Epithelial cell of proximal tubule (primary cell): Measurements from ENCODE around the gene COBL. TPM values are rescaled to one million over a fixed set of nuclear protein-coding genes. Genes with fewer than 3 reads are reported as not detected.

Experiments
- DNase-seq: peaks from one replicate; pipeline ENCODE4 v3.0.0-alpha.2; 2011; ENCODE audit warnings: low read depth
- H3K4me3 ChIP-seq: 2 replicates; pipeline ENCODE4 v1.5.1; 2011; ENCODE audit warnings: low read depth, mild to moderate bottlenecking, low read length
- CTCF ChIP-seq: conservative IDR thresholded peaks from 2 replicates; pipeline ENCODE4 v1.5.1; 2012; ENCODE audit warnings: low read depth, mild to moderate bottlenecking, low read length
- total RNA-seq: library from RNA; depleted of rRNA; stranded (reverse); fragments of >200 nt; gene quantifications from 2 replicates; pipeline ENCODE4 v1.2.3, GENCODE V29; 2015

COBL gene
- total RNA-seq, 1 donor from 2014 or later, result 6.6 TPM

GRCh38 chr7:51312951-51313737 lies 3.5 kb downstream of the COBL start:
- TF ChIP-seq CTCF, result no peak
- H3K4me3 ChIP-seq, result no peak overlapping the region
- DNase-seq, result no peak

GRCh38 chr7:51311166-51311565 lies 5.4 kb downstream of the COBL start:
- no peak for TF ChIP-seq CTCF
- no peak for DNase-seq

GRCh38 chr7:51310131-51310583 lies 6.5 kb downstream of the COBL start:
- DNase-seq, result no peak
- TF ChIP-seq CTCF, result no peak
- no peak overlapping the region for H3K4me3 ChIP-seq

More at GRCh38 chr7:51311166-51311565, 5.4 kb downstream of the COBL start:
- no peak overlapping the region for H3K4me3 ChIP-seq

GRCh38 chr7:51309361-51310130 lies 7.1 kb downstream of the COBL start:
- DNase-seq, result no peak
- no peak overlapping the region for H3K4me3 ChIP-seq
- TF ChIP-seq CTCF, result no peak

- no peak for TF ChIP-seq CTCF
- no peak overlapping the region for H3K4me3 ChIP-seq
- DNase-seq, result no peak
Observed at GRCh38 chr7:51308696-51309095, 7.9 kb downstream of the COBL start.

- DNase-seq, result no peak
- no peak overlapping the region for H3K4me3 ChIP-seq
- no peak for TF ChIP-seq CTCF
Observed at GRCh38 chr7:51308265-51308664, 8.3 kb downstream of the COBL start.
